Thyroid gland (tissue), 4 donors: ENCODE measurements around the gene DCDC1.
A peak's percentile ranks its signal among the peaks of the same experiment; 100 is the strongest.

Source experiments
- CTCF ChIP-seq, 6 experiments: fragments of 200-600 bp in 3 of 6; fragments of 450-650 bp in 3 of 6; sonication (generic) in 3 of 6; IDR thresholded peaks; one replicate each; pipeline ENCODE4 v1.5.1; 2016 to 2019; ENCODE audit warnings: antibody characterized with exemption in 6 of 6, mild to moderate bottlenecking in 2 of 6, inconsistent platforms in 1 of 6, moderate library complexity in 1 of 6
- POLR2A ChIP-seq, 2 donors: fragments of 450-650 bp; IDR thresholded peaks; one replicate each; pipeline ENCODE4 v1.6.1; 2017; ENCODE audit warnings: antibody characterized with exemption in 2 of 2, mild to moderate bottlenecking in 2 of 2, moderate library complexity in 1 of 2

- TF ChIP-seq CTCF (IDR thresholded peaks at IDR 0.05) (peak in 3 of 6 experiments; percentile 10 to 27 (median 19)), POLR2A (IDR thresholded peaks at IDR 0.05) (no peak)
Observed at GRCh38 chr11:31045335-31045734, 324.2 kb downstream of the DCDC1 start.
